ENCODE data around the gene NRN1L.

NRN1L gene

DNA sequence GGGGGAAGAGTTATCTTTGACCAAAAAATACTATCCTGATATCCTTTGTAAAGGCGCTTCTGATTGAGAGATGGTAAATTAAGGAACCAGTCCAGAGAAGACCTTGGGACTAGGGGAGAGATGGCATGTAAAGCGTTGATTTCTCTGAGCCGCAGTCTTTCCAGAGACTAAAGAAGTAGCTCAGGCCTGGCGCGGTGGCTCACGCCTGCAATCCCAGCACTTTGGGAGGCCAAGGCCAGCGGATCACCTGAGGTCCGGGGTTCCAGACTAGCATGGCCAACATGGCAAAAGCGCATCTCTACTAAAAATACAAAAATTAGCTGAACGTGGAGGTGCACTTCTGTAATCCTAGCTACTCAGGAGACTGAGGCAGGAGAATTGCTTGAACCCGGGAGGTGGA is 36.6 kb upstream of the NRN1L start:
- CTCF ChIA-PET = no interaction called here
- POLR2A ChIA-PET = interaction anchor here (0.6 to 1.7 kb wide), 5 partner anchors 9 to 188 kb away, joined by 3 to 5 read pairs (median 3); partner anchors contain the start of genes ACD, EDC4 and GFOD2

DNA sequence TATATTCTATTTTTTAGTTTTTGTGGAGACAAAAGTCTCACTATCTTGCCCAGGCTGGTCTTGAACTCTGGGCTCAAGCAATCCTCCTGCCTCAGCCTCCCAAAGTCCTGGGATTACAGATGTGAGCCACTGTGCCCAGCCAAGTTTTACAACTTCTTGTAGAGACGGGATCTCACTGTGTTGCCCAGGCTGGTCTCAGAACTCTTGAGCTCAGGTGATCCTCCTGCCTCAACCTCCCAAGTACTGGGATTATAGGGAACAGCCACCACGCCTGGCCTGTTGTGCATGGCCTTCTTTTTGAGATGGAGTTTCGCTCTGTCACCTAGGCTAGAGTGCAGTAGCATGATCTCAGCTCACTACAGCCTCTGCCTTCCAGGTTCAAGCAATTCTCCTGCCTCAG is 31.0 kb upstream of the NRN1L start:
- ChIA-PET CTCF (interaction anchor here (0.6 kb wide), 1 partner anchor 212 kb away, joined by 3 read pairs; no protein-coding TSS in a partner anchor), POLR2A (no interaction called here)
- no peak for DNase-seq (ENCODE audit: extremely low spot score)
- TF ChIP-seq FOXK2 (IDR thresholded peaks at IDR 0.05) (no peak), BHLHE40 (IDR thresholded peaks at IDR 0.05; ENCODE audit: borderline replicate concordance) (no peak), L3MBTL2 (conservative IDR thresholded peaks at IDR 0.05) (no peak), FOXA1 (IDR thresholded peaks at IDR 0.05) (no peak), SUZ12 (IDR thresholded peaks at IDR 0.05) (no peak), CTBP1 (IDR thresholded peaks at IDR 0.05; ENCODE audit: borderline replicate concordance) (no peak), ARNT (IDR thresholded peaks at IDR 0.05) (no peak), SP1 (IDR thresholded peaks at IDR 0.05) (no peak), FOXM1 (IDR thresholded peaks at IDR 0.05; ENCODE audit: borderline replicate concordance) (no peak), NFRKB (IDR thresholded peaks at IDR 0.05) (no peak), LEF1 (IDR thresholded peaks at IDR 0.05; ENCODE audit: borderline replicate concordance) (no peak), ZNF384 (IDR thresholded peaks at IDR 0.05) (no peak), TARDBP (IDR thresholded peaks at IDR 0.05) (no peak)
- TF ChIP-seq, protein P1, sequence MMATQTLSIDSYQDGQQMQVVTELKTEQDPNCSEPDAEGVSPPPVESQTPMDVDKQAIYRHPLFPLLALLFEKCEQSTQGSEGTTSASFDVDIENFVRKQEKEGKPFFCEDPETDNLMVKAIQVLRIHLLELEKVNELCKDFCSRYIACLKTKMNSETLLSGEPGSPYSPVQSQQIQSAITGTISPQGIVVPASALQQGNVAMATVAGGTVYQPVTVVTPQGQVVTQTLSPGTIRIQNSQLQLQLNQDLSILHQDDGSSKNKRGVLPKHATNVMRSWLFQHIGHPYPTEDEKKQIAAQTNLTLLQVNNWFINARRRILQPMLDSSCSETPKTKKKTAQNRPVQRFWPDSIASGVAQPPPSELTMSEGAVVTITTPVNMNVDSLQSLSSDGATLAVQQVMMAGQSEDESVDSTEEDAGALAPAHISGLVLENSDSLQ (IDR thresholded peaks at IDR 0.05) = no peak

More for the DNA sequence above, 36.6 kb upstream of the NRN1L start:
- no peak for DNase-seq (ENCODE audit: extremely low spot score)
- TF ChIP-seq SP1 (IDR thresholded peaks at IDR 0.05) (no peak), ZNF384 (IDR thresholded peaks at IDR 0.05) (no peak), TARDBP (IDR thresholded peaks at IDR 0.05) (no peak), CTBP1 (IDR thresholded peaks at IDR 0.05; ENCODE audit: borderline replicate concordance) (no peak), ELF4 (IDR thresholded peaks at IDR 0.05) (no peak), HDGF (IDR thresholded peaks at IDR 0.05; ENCODE audit: borderline replicate concordance) (no peak), FOXA1 (IDR thresholded peaks at IDR 0.05) (no peak), FOXK2 (IDR thresholded peaks at IDR 0.05) (no peak), L3MBTL2 (conservative IDR thresholded peaks at IDR 0.05) (no peak), SUZ12 (IDR thresholded peaks at IDR 0.05) (no peak), NFRKB (IDR thresholded peaks at IDR 0.05) (no peak), LEF1 (IDR thresholded peaks at IDR 0.05; ENCODE audit: borderline replicate concordance) (no peak), FOXM1 (IDR thresholded peaks at IDR 0.05; ENCODE audit: borderline replicate concordance) (no peak), BHLHE40 (IDR thresholded peaks at IDR 0.05; ENCODE audit: borderline replicate concordance) (no peak), ARNT (IDR thresholded peaks at IDR 0.05) (no peak)
- TF ChIP-seq, protein P1 (IDR thresholded peaks at IDR 0.05) = no peak

DNA sequence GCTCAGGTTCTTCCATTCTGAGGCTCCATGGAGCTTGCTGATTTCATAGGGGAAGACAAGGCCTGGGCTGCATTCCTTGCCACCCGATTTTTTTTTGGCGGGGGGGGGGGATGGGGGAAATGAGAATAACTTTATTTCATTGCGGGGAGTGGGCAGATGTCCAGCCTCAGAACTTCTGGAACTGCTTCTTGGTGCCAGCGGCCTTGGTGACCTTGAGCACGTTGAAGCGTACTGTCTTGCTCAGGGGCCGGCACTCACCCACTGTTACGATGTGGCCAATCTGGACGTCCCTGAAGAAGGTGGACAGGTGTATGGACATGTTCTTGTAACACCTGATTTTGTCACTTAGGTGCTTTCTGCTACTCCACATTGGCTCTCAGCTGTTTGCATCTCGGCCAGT is 28.9 kb upstream of the NRN1L start:
- TF ChIP-seq L3MBTL2 (conservative IDR thresholded peaks at IDR 0.05) = no peak
- ChIA-PET CTCF (interaction anchor here (0.6 to 1.0 kb wide), 2 partner anchors 39 to 230 kb away, joined by 3 read pairs; no protein-coding TSS in a partner anchor), POLR2A (interaction anchor here (0.9 to 1.4 kb wide), 3 partner anchors 9 to 22 kb away, joined by 3 to 6 read pairs (median 4); partner anchors contain the start of gene NUTF2)
- DNase-seq (ENCODE audit: extremely low spot score) = no peak

DNA sequence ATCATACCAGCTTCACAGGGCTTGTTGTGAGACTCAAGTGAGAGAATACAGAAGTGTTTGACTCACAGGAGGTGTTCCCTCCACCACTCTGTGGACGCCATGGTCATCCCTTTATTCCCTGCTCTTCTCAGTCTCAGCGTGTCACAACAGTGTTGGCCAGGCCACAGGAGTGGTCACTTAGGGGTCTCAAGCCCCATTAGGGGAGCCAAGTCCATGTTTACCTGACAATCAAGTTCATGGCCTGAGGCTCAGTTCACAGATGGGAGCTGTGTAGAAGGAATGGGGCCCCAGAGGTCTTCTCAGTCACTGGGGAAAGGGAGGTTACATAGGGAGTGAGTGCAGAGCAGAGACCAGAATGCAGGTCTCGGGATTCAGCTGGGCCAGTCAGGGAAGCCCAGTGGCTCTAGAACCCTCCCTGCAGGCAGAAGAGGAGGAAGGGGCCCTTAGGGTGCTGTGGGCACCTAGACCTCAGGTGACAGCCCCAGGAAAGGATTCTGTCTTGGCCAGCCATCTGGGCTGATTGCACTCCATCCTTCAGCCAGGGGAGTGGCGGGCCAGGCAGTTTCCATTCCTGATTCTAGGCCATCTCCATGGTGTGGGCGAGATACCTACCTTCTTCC is 27.6 kb upstream of the NRN1L start:
- ChIA-PET CTCF (interaction anchor here (1.2 kb wide), 1 partner anchor 41 kb away, joined by 3 read pairs; no protein-coding TSS in a partner anchor), POLR2A (interaction anchor here (1.3 to 1.4 kb wide), 2 partner anchors 9 to 12 kb away, joined by 3 to 5 read pairs; partner anchors contain the start of gene CENPT)
- DNase-seq (ENCODE audit: extremely low spot score) = no peak
- TF ChIP-seq FOXK2 (IDR thresholded peaks at IDR 0.05) (no peak), TARDBP (IDR thresholded peaks at IDR 0.05) (no peak), BHLHE40 (IDR thresholded peaks at IDR 0.05; ENCODE audit: borderline replicate concordance) (no peak), L3MBTL2 (conservative IDR thresholded peaks at IDR 0.05) (no peak), HDGF (IDR thresholded peaks at IDR 0.05; ENCODE audit: borderline replicate concordance) (no peak), FOXM1 (IDR thresholded peaks at IDR 0.05; ENCODE audit: borderline replicate concordance) (no peak), NFRKB (IDR thresholded peaks at IDR 0.05) (no peak), ARNT (IDR thresholded peaks at IDR 0.05) (no peak), FOXA1 (IDR thresholded peaks at IDR 0.05) (no peak), SUZ12 (IDR thresholded peaks at IDR 0.05) (no peak), LEF1 (IDR thresholded peaks at IDR 0.05; ENCODE audit: borderline replicate concordance) (no peak), ZNF384 (IDR thresholded peaks at IDR 0.05) (no peak), CTBP1 (IDR thresholded peaks at IDR 0.05; ENCODE audit: borderline replicate concordance) (no peak), SP1 (IDR thresholded peaks at IDR 0.05) (no peak), ELF4 (IDR thresholded peaks at IDR 0.05) (no peak)
- TF ChIP-seq, protein P1 (IDR thresholded peaks at IDR 0.05) = no peak

DNA sequence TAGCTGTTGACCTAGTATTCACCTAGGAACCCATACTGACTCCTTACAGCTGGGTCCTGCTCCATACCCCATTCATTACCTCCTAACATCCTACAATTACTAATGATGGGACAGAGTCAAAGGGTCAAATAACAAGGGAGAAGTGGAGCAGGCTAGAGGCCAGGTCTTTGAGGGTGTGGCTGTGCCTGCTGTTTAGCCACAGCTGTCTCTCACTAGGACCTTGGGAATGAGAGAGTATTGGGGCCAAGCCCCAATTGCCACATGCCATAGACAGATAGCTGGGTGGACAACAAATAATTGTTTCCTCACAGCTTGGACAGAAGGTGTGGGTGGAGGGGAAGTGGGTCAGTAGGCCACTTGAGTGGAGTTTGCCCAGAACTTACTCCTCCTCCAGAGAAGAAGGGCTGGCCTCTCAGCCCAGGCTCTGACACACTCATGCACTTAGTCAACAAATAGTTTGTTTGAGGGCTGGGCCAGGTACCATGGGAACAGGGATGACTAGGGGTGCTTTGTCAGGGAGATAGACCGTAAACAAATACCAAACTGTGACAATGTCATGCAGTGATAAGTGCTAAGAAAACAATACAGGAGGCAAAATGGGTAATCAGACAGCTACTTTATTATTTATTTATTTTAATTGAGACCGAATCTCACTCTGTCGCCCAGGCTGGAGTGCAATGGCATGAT is 27.0 kb upstream of the NRN1L start:
- ChIA-PET POLR2A (interaction anchor here (1.3 to 1.4 kb wide), 2 partner anchors 10 to 13 kb away, joined by 3 to 5 read pairs; partner anchors contain the start of gene CENPT), CTCF (interaction anchor here (1.2 kb wide), 1 partner anchor 41 kb away, joined by 3 read pairs; no protein-coding TSS in a partner anchor)
- TF ChIP-seq FOXM1 (IDR thresholded peaks at IDR 0.05; ENCODE audit: borderline replicate concordance) (no peak), HDGF (IDR thresholded peaks at IDR 0.05; ENCODE audit: borderline replicate concordance) (no peak), ZNF384 (IDR thresholded peaks at IDR 0.05) (no peak), ARNT (IDR thresholded peaks at IDR 0.05) (no peak), SUZ12 (IDR thresholded peaks at IDR 0.05) (no peak), L3MBTL2 (conservative IDR thresholded peaks at IDR 0.05) (no peak), TARDBP (IDR thresholded peaks at IDR 0.05) (no peak), LEF1 (IDR thresholded peaks at IDR 0.05; ENCODE audit: borderline replicate concordance) (no peak), BHLHE40 (IDR thresholded peaks at IDR 0.05; ENCODE audit: borderline replicate concordance) (no peak), ELF4 (IDR thresholded peaks at IDR 0.05) (no peak), CTBP1 (IDR thresholded peaks at IDR 0.05; ENCODE audit: borderline replicate concordance) (no peak), FOXA1 (IDR thresholded peaks at IDR 0.05) (no peak), SP1 (IDR thresholded peaks at IDR 0.05) (no peak), NFRKB (IDR thresholded peaks at IDR 0.05) (no peak), FOXK2 (IDR thresholded peaks at IDR 0.05) (no peak)
- TF ChIP-seq, protein P1 (IDR thresholded peaks at IDR 0.05) = no peak
- DNase-seq (ENCODE audit: extremely low spot score) = no peak
